Endodermal cell (in vitro differentiated cells): Measurements from ENCODE around the gene MSH6. TPM values are rescaled to one million over a fixed set of nuclear protein-coding genes. Genes with fewer than 3 reads are reported as not detected.

Source experiments
- DNase-seq: peaks from one replicate; pipeline ENCODE4 v3.0.0-alpha.2; 2017
- H3K27ac ChIP-seq: 2 replicates; pipeline ENCODE4 v1.5.1; 2013; ENCODE audit warnings: mild to moderate bottlenecking, low read depth, low read length, moderate library complexity
- H3K27me3 ChIP-seq: 2 replicates; pipeline ENCODE4 v1.6.1; 2013; ENCODE audit warnings: mild to moderate bottlenecking, low read length, moderate library complexity; ENCODE audit not compliant: insufficient read depth, control insufficient read depth, poor library complexity, severe bottlenecking
- H3K36me3 ChIP-seq: 2 replicates; pipeline ENCODE4 v1.7.0; 2013; ENCODE audit warnings: mild to moderate bottlenecking, low read length, moderate library complexity; ENCODE audit not compliant: control insufficient read depth, insufficient read depth
- H3K4me1 ChIP-seq: one replicate; pipeline ENCODE4 v1.7.0; 2013; ENCODE audit warnings: low read length; ENCODE audit not compliant: control insufficient read depth, insufficient read depth
- H3K4me3 ChIP-seq: 2 replicates; pipeline ENCODE4 v1.5.1; 2013; ENCODE audit warnings: mild to moderate bottlenecking, low read length, moderate library complexity
- H3K9ac ChIP-seq: 2 replicates; pipeline ENCODE4 v1.6.1; 2013; ENCODE audit warnings: mild to moderate bottlenecking, low read length, moderate library complexity; ENCODE audit not compliant: poor library complexity, severe bottlenecking; ENCODE audit errors: extremely low read depth
- H3K9me3 ChIP-seq: 2 replicates; pipeline ENCODE4 v1.6.1; 2013; ENCODE audit warnings: mild to moderate bottlenecking, low read length, moderate library complexity; ENCODE audit not compliant: control insufficient read depth
- H3K27ac Mint-ChIP-seq: 2 replicates; pipeline ENCODE4 v1.8.0; 2020; ENCODE audit warnings: mixed read lengths
- H3K27me3 Mint-ChIP-seq: 2 replicates; pipeline ENCODE4 v1.8.0; 2021; ENCODE audit warnings: mild to moderate bottlenecking, mixed read lengths; ENCODE audit not compliant: insufficient read depth
- H3K36me3 Mint-ChIP-seq: 2 replicates; pipeline ENCODE4 v1.8.0; 2020; ENCODE audit warnings: low read depth, mixed read lengths
- H3K4me1 Mint-ChIP-seq: 2 replicates; pipeline ENCODE4 v1.8.0; 2020; ENCODE audit warnings: mixed read lengths
- H3K4me3 Mint-ChIP-seq: 2 replicates; pipeline ENCODE4 v1.8.0; 2020; ENCODE audit warnings: mild to moderate bottlenecking, moderate library complexity, mixed read lengths
- H3K9me3 Mint-ChIP-seq: 2 replicates; pipeline ENCODE4 v1.8.0; 2020; ENCODE audit warnings: mild to moderate bottlenecking, mixed read lengths
- CTCF ChIP-seq: fragments of 200-600 bp; sonication (generic); conservative IDR thresholded peaks from 2 replicates; pipeline ENCODE4 v1.5.0; 2021; ENCODE audit warnings: antibody characterized with exemption, mild to moderate bottlenecking
- WGBS, 2 experiments: methylation state at CpG; one replicate each; pipeline versions ENCODE4 v1.1.5 to v1.1.7; 2013; ENCODE audit warnings: missing lambda C conversion rate in 2 of 2, mixed read lengths in 1 of 2; ENCODE audit not compliant: insufficient coverage in 1 of 2, insufficient read length in 1 of 2; 5-methylcytosine and 5-hydroxymethylcytosine counted together
- total RNA-seq, 2 donors: library from RNA; stranded (reverse); fragmentation: NEBNext Ultra II Directional in 1 of 2; extraction: Animal tissue kit (Norgen Biotek cat#: 25700) in 1 of 2; gene quantifications; 2 replicates in 1 of 2; 3 replicates in 1 of 2; pipeline ENCODE4 v1.2.1, GENCODE V29; 2021

MSH6 gene
- total RNA-seq, 2 donors from 2014 or later: 363 to 368 TPM

- no peaks in the 10 kb centered on the region for H3K27me3 ChIP-seq
- 94% methylated on average over 3 of the region's 3 CpGs; no CpG with 5 or more reads in 1 of the 2 experiments for WGBS, 2 experiments
- no peak overlapping the region for H3K4me3 ChIP-seq
- H3K9me3 ChIP-seq: peaks cover 30% of the 10 kb centered on the region
- Mint-ChIP-seq H3K36me3 (peaks cover 97% of the 10 kb centered on the region), H3K27ac (no peak overlapping the region), H3K27me3 (no peaks in the 10 kb centered on the region), H3K9me3 (no peaks in the 10 kb centered on the region), H3K4me1 (no peaks in the 10 kb centered on the region), H3K4me3 (no peak overlapping the region)
- TF ChIP-seq CTCF: no peak
- no peak overlapping the region for H3K9ac ChIP-seq
- H3K36me3 ChIP-seq: peaks cover 100% of the 10 kb centered on the region
- H3K4me1 ChIP-seq: no peaks in the 10 kb centered on the region
- no peak overlapping the region for H3K27ac ChIP-seq
- DNase-seq: no peak
Observed at GRCh38 chr2:47801118-47801517, 18.2 kb downstream of the MSH6 start.

- H3K4me3 Mint-ChIP-seq: no peak overlapping the region
- 87 to 96% methylated on average over 3 to 7 of the region's 7 CpGs for WGBS, 2 experiments
Observed at GRCh38 chr2:47803363-47803762, 20.4 kb downstream of the MSH6 start.

GRCh38 chr2:47803770-47804169 is 20.8 kb downstream of the MSH6 start:
- no peaks in the 10 kb centered on the region for H3K9me3 Mint-ChIP-seq
- Histone ChIP-seq H3K4me1 (no peaks in the 10 kb centered on the region), H3K9ac (no peak overlapping the region), H3K36me3 (peaks cover 100% of the 10 kb centered on the region), H3K27ac (no peak overlapping the region), H3K9me3 (peaks cover 30% of the 10 kb centered on the region), H3K27me3 (no peaks in the 10 kb centered on the region), H3K4me3 (no peak overlapping the region)
- no peak for DNase-seq
- no peaks in the 10 kb centered on the region for H3K4me1 Mint-ChIP-seq
- 92 to 100% methylated on average over 1 of the region's 1 CpG for WGBS, 2 experiments
- no peak overlapping the region for H3K4me3 Mint-ChIP-seq
- TF ChIP-seq CTCF: no peak
- H3K27me3 Mint-ChIP-seq: no peaks in the 10 kb centered on the region
- no peak overlapping the region for H3K27ac Mint-ChIP-seq
- H3K36me3 Mint-ChIP-seq: peaks cover 93% of the 10 kb centered on the region

More at GRCh38 chr2:47803363-47803762, 20.4 kb downstream of the MSH6 start:
- no peak for TF ChIP-seq CTCF
- Histone ChIP-seq H3K27ac (no peak overlapping the region), H3K4me3 (no peak overlapping the region), H3K27me3 (no peaks in the 10 kb centered on the region), H3K9ac (no peak overlapping the region), H3K9me3 (peaks cover 30% of the 10 kb centered on the region), H3K4me1 (no peaks in the 10 kb centered on the region), H3K36me3 (peaks cover 100% of the 10 kb centered on the region)
- Mint-ChIP-seq H3K36me3 (peaks cover 94% of the 10 kb centered on the region), H3K9me3 (no peaks in the 10 kb centered on the region), H3K4me1 (no peaks in the 10 kb centered on the region), H3K27ac (no peak overlapping the region), H3K27me3 (no peaks in the 10 kb centered on the region)
- no peak for DNase-seq
